Progenitor cell of endocrine pancreas (in vitro differentiated cells): ENCODE measurements around the gene ANXA9. TPM values are rescaled to one million over a fixed set of nuclear protein-coding genes. Genes with fewer than 3 reads are reported as not detected.

Source experiments
- DNase-seq: peaks from one replicate; pipeline ENCODE4 v3.0.0; 2021; ENCODE audit warnings: low spot score; ENCODE audit not compliant: unreplicated experiment
- H3K27ac Mint-ChIP-seq: 2 replicates; pipeline ENCODE4 v1.8.0; 2021; ENCODE audit warnings: mild to moderate bottlenecking, moderate library complexity, mixed read lengths
- H3K27me3 Mint-ChIP-seq: 2 replicates; pipeline ENCODE4 v1.8.0; 2021; ENCODE audit warnings: mixed read lengths
- H3K36me3 Mint-ChIP-seq: 2 replicates; pipeline ENCODE4 v1.8.0; 2022; ENCODE audit warnings: mixed read lengths; ENCODE audit not compliant: insufficient read depth
- H3K4me1 Mint-ChIP-seq: 2 replicates; pipeline ENCODE4 v1.8.0; 2021; ENCODE audit warnings: low read depth, mixed read lengths
- H3K4me3 Mint-ChIP-seq: 2 replicates; pipeline ENCODE4 v1.8.0; 2021; ENCODE audit warnings: low read depth, mild to moderate bottlenecking, moderate library complexity, mixed read lengths
- H3K9me3 Mint-ChIP-seq: 2 replicates; pipeline ENCODE4 v1.8.0; 2021; ENCODE audit warnings: low read depth, mixed read lengths
- total RNA-seq: library from RNA; stranded (reverse); gene quantifications from 2 replicates; pipeline ENCODE4 v1.2.1, GENCODE V29; 2021
- TF ChIP-seq, protein P1 (sequence below): fragments of 200-600 bp; sonication (generic); IDR thresholded peaks from one replicate; pipeline ENCODE4 v1.5.0; 2021; ENCODE audit warnings: antibody characterized with exemption, mild to moderate bottlenecking; ENCODE audit not compliant: unreplicated experiment

ANXA9 gene
- total RNA-seq, 1 donor from 2014 or later: 3.5 TPM

DNA sequence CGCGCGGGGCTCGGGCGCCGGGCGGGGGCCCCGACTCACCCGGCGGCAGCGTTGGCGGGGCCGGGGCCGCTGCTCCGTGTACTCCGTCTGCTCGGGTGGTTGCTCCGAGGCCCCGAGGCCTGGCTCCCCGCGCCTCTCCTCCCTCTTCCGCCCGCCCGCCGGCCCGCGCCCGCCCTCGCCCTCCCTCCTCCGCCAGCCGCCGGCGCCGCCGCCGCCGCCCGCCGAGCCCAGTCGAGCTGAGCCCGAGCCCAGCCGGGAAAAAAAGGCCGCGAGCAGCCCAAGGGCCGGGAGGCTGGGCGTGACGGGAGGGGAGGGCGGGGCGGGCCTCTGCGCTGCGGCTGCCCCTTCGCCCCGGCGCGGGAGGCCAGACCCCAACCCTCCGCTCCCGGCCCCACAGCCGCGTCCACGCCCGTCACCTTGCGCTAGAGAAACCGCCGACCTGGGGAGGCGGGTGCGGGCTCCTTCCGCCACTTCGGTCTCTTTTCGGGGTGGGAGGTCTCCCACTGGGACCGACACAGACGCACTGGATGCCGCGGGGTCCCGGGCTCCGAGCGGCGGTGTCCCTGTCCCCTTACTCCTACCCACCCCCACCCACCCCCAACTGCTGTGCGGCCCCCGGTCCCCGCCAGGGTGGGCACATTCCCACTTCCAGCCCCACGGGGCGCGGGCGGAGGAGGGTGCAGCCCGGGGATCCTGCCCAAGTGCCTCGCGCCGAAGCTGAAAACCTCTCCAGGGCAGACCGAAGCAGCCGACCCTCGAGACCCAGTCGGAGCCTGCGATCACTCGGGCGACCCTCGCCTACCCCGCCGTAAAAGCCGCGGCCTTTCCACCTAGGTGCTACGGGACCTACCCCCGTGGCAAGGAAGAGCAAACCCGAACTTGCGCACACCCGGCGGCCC is 7.3 kb upstream of the ANXA9 start, which contains the start of gene CERS2:
CERS2 (minus strand) TSS at position 256 of the 899 bp plus-strand sequence. CDS start 5,745 bp downstream, outside the sequence.
- Mint-ChIP-seq H3K4me3 (peak within 1 kb of the TSS; percentile 84), H3K27me3 (peaks cover 5% of the 10 kb centered on the region), H3K9me3 (no peaks in the 10 kb centered on the region), H3K27ac (peak within 1 kb of the TSS; percentile 95), H3K4me1 (peaks cover 48% of the 10 kb centered on the region), H3K36me3 (no peaks in the 10 kb centered on the region)
- TF ChIP-seq, protein P1, sequence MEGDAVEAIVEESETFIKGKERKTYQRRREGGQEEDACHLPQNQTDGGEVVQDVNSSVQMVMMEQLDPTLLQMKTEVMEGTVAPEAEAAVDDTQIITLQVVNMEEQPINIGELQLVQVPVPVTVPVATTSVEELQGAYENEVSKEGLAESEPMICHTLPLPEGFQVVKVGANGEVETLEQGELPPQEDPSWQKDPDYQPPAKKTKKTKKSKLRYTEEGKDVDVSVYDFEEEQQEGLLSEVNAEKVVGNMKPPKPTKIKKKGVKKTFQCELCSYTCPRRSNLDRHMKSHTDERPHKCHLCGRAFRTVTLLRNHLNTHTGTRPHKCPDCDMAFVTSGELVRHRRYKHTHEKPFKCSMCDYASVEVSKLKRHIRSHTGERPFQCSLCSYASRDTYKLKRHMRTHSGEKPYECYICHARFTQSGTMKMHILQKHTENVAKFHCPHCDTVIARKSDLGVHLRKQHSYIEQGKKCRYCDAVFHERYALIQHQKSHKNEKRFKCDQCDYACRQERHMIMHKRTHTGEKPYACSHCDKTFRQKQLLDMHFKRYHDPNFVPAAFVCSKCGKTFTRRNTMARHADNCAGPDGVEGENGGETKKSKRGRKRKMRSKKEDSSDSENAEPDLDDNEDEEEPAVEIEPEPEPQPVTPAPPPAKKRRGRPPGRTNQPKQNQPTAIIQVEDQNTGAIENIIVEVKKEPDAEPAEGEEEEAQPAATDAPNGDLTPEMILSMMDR: no peak
- DNase-seq: peak; percentile 71

DNA sequence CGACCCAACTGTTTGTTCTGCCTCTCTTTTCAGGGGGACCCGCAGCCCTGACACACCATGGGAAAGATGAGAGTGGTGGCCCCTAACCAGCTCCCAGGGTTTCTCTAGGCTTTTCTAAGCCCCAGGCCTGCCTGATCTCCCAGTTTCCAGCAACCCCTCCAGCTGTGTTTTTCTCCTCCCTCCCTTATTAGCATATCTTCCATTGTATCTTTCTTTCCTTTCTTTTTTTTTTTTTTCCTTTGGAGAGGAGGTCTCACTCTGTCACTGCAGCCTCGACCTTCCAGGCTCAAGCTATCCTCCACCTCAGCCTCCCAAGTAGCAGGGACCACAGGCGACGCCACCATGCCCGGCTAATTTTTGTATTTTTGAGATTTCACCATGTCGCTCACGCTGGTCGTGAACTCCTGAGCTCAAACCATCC is 5.7 kb upstream of the ANXA9 start:
- H3K36me3 Mint-ChIP-seq: no peaks in the 10 kb centered on the region
- H3K4me3 Mint-ChIP-seq: peak overlapping the region; percentile 77
- peaks cover 5% of the 10 kb centered on the region for H3K27me3 Mint-ChIP-seq
- DNase-seq: no peak
- no peaks in the 10 kb centered on the region for H3K9me3 Mint-ChIP-seq
- H3K27ac Mint-ChIP-seq: no peak overlapping the region
- TF ChIP-seq, protein P1: no peak
- peaks cover 41% of the 10 kb centered on the region for H3K4me1 Mint-ChIP-seq

DNA sequence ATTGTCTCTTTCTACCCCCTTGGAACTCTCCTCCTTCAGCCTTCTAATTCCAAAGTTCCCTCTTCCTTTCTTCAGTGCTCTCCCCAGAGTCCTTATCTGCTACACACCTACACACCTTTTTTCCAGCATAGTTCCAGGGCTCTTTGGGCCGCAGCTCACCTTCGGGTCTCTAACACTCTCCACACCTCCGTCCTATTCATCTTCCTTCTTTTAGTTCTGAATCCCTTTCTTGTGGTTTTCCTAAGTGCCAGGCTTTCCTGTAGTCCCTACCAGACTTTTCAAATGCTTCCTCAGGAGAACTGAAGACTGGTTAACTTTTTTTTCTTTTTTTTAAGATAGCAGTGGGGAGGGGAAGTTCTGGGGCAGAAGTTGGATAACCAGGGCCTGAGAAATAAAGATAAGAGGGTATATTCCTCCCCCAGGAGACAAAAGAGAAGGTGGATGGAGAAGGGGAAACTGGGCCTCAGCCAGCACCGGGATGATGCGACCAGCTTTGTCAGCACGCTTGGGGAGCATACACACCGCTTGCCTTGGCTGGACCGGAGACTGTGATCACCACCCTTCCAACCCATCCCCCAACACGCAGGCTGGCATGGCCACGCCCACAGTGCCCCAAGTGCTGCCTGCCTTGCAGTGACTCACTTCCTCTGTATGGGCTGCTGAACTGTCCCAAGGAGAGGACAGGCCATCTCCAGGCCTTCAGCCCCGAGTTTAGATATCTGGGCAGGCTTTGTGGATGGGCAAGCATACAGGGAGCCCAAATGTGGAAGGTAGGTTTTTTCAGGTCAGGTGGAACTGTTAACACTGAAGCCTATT is 5.0 kb upstream of the ANXA9 start:
- peak overlapping the region; percentile 77 for H3K4me3 Mint-ChIP-seq
- no peaks in the 10 kb centered on the region for H3K9me3 Mint-ChIP-seq
- peaks cover 5% of the 10 kb centered on the region for H3K27me3 Mint-ChIP-seq
- TF ChIP-seq, protein P1: no peak
- peaks cover 41% of the 10 kb centered on the region for H3K4me1 Mint-ChIP-seq
- DNase-seq: no peak
- H3K27ac Mint-ChIP-seq: peak overlapping the region; percentile 76
- no peaks in the 10 kb centered on the region for H3K36me3 Mint-ChIP-seq

DNA sequence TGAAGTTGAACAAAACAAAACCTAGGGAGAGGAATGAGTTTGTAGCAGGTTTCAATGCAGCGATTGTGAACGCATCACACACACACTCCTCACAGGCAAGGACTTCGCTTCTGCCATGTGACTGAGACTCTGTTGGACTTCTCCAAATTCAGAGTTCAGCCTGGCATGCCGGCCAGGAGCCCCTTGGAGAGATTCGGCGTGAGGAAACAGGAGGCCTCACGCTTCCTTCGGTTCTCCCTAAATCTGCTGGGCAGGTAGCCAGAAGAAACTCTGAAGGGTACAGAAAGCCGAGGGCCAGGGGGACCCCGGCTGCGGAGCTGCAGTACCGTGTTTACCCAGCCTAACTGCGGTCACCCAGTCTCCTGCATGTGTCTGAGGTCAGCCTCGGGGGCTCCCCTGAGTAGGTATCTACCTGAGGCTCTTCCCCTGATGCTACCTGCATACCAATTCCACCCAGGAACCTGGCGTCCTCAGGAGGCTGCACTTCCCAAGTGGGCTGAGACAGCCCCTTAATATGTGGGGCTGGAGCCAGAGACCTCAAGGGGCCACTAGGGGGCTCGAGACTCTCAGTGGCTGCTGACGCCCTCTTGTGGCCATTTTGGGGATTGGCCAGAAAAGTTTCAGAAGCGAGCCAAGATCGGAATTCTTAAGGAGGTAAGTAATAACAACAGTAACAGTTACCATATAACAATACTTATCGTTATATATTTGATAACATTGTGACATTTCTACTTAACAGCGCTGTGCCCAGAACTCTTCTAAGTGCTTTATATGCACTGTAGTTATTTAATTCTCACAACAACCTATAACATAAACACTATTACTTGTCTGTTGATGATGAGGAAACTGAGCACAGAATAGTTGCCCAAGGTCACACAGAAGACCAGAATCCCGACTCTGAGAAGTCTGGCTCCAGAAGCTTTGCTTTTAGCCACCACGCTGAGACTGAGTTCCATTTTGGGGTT is 2.7 kb upstream of the ANXA9 start:
- H3K36me3 Mint-ChIP-seq: no peaks in the 10 kb centered on the region
- DNase-seq: peak; percentile 85
- TF ChIP-seq, protein P1: peak; percentile 100
- H3K27ac Mint-ChIP-seq: no peak overlapping the region
- H3K9me3 Mint-ChIP-seq: no peaks in the 10 kb centered on the region
- H3K4me1 Mint-ChIP-seq: peaks cover 34% of the 10 kb centered on the region
- H3K4me3 Mint-ChIP-seq: no peak overlapping the region
- H3K27me3 Mint-ChIP-seq: peaks cover 5% of the 10 kb centered on the region
